Measurements from ENCODE around the gene PACS2.

- TF ChIP-seq MAX (IDR thresholded peaks at IDR 0.05) (no peak), YY1 (IDR thresholded peaks at IDR 0.05; ENCODE audit: low read depth) (no peak), TEAD4 (IDR thresholded peaks at IDR 0.05) (no peak), TCF12 (IDR thresholded peaks at IDR 0.05; ENCODE audit: low read depth) (no peak), USF1 (IDR thresholded peaks at IDR 0.05) (no peak)
Measured at GRCh38 chr14:105367116-105368031, 52.8 kb downstream of the PACS2 start.

Data from Ishikawa (cell line).